OCI-LY7 (cell line): ENCODE data around the gene ANKRD44. TPM values are rescaled to one million over a fixed set of nuclear protein-coding genes. Genes with fewer than 3 reads are reported as not detected.

Source experiments
- BruUV-seq: library from RNA; stranded (reverse); fragments of 400-500 nt; replicated peaks from 2 replicates; lab custom pipeline; 2021; lab: Mats Ljungman, UMichigan
- CTCF ChIA-PET: fragments of 300-600 bp; sonication (Branson Sonifier 250); formaldehyde crosslinking; loops from one replicate; lab custom pipeline; 2022; ENCODE audit warnings: antibody characterized with exemption; ENCODE audit not compliant: unreplicated experiment; lab: Charles Lee
- POLR2A ChIA-PET: fragments of 300-600 bp; sonication (Branson Sonifier 250); formaldehyde crosslinking; loops from one replicate; lab custom pipeline; 2022; ENCODE audit warnings: antibody characterized with exemption; lab: Charles Lee
- DNase-seq: peaks from one replicate; pipeline ENCODE4 v3.0.0-alpha.2; 2015; ENCODE audit warnings: low spot score
- H2AFZ ChIP-seq: fragments of 200-600 bp; sonication (generic), shearing (Covaris generic); 2 replicates; pipeline ENCODE4 v1.6.1; 2014; ENCODE audit warnings: mild to moderate bottlenecking, antibody characterized with exemption, low read length, moderate library complexity
- H3K27ac ChIP-seq: fragments of 200-600 bp; sonication (generic); 2 replicates; pipeline ENCODE4 v1.5.1; 2014; ENCODE audit warnings: mixed run types, low read depth, mild to moderate bottlenecking, moderate library complexity, low read length, inconsistent platforms; ENCODE audit not compliant: poor library complexity, severe bottlenecking
- H3K36me3 ChIP-seq: fragments of 200-600 bp; sonication (generic); 2 replicates; pipeline ENCODE4 v1.6.1; 2014; ENCODE audit warnings: mild to moderate bottlenecking, antibody characterized with exemption, low read length, moderate library complexity, mixed read lengths; ENCODE audit not compliant: insufficient read depth
- H3K4me1 ChIP-seq: fragments of 200-600 bp; sonication (generic); 2 replicates; pipeline ENCODE4 v1.5.1; 2014; ENCODE audit warnings: mild to moderate bottlenecking, low read length; ENCODE audit not compliant: insufficient read depth, poor library complexity, severe bottlenecking
- H3K4me2 ChIP-seq: fragments of 200-600 bp; sonication (generic); 2 replicates; pipeline ENCODE4 v1.6.1; 2014; ENCODE audit warnings: mild to moderate bottlenecking, low read length
- H3K4me3 ChIP-seq: fragments of 200-600 bp; sonication (generic); 2 replicates; pipeline ENCODE4 v1.5.1; 2014; ENCODE audit warnings: mild to moderate bottlenecking, low read depth, low read length; ENCODE audit not compliant: poor library complexity, severe bottlenecking
- H3K79me2 ChIP-seq: fragments of 200-600 bp; sonication (generic); 2 replicates; pipeline ENCODE4 v1.6.1; 2016; ENCODE audit warnings: low read depth, mild to moderate bottlenecking, low read length, moderate library complexity, mixed read lengths; ENCODE audit not compliant: insufficient read depth
- H3K9me2 ChIP-seq: fragments of 200-600 bp; sonication (generic); 2 replicates; pipeline ENCODE4 v1.6.1; 2016; ENCODE audit warnings: mild to moderate bottlenecking, low read length, mixed read lengths; ENCODE audit not compliant: insufficient read depth
- H3K9me3 ChIP-seq: fragments of 200-600 bp; sonication (generic); 2 replicates; pipeline ENCODE4 v1.6.1; 2014; ENCODE audit warnings: mild to moderate bottlenecking, mixed run types, low read length, mixed read lengths
- H4K20me1 ChIP-seq: fragments of 200-600 bp; sonication (generic); 2 replicates; pipeline ENCODE4 v1.6.1; 2014; ENCODE audit warnings: mild to moderate bottlenecking, antibody characterized with exemption, low read length, moderate library complexity, mixed read lengths; ENCODE audit not compliant: insufficient read depth
- CTCF ChIP-seq: fragments of 200-600 bp; sonication (generic); conservative IDR thresholded peaks from 2 replicates; pipeline ENCODE4 v1.5.1; 2014; ENCODE audit warnings: mild to moderate bottlenecking, antibody characterized with exemption, low read length, moderate library complexity, mixed read lengths
- EZH2phosphoT487 ChIP-seq: fragments of 200-600 bp; sonication (generic); IDR thresholded peaks from 2 replicates; pipeline ENCODE4 v1.6.1; 2018; ENCODE audit warnings: low read depth, borderline replicate concordance, mild to moderate bottlenecking, mixed run types, antibody characterized with exemption, low read length, moderate library complexity, mixed read lengths
- intact Hi-C: fragments of 100-400 bp; cut with micrococcal nuclease; formaldehyde crosslinking; loops from one replicate; pipeline ENCODE4 v1.10.0; 2022; ENCODE audit not compliant: unreplicated experiment
- total RNA-seq, 2 experiments: library from RNA; depleted of rRNA in 1 of 2; stranded (reverse); fragments of >200 nt in 1 of 2; shearing (Covaris generic) in 1 of 2; gene quantifications; 2 replicates each; pipeline ENCODE4 v1.2.3, GENCODE V29; 2014 to 2022

ANKRD44 gene
- total RNA-seq, 2 experiments from 2014 or later: 69.4 to 73.7 TPM

GRCh38 chr2:197195518-197195917 is 115.1 kb downstream of the ANKRD44 start:
- Histone ChIP-seq H3K79me2 (peaks cover 63% of the 10 kb centered on the region; the same call in 1 of the 2 replicates), H3K9me2 (no peaks in the 10 kb centered on the region), H3K27ac (peak overlapping the region; percentile 7), H3K4me1 (peaks cover 68% of the 10 kb centered on the region), H3K9me3 (no peaks in the 10 kb centered on the region), H3K36me3 (no peaks in the 10 kb centered on the region), H2AFZ (no peak overlapping the region), H3K4me2 (peak overlapping the region; percentile 24), H3K4me3 (no peak overlapping the region), H4K20me1 (no peaks in the 10 kb centered on the region)
- no peak for DNase-seq
- ChIA-PET POLR2A (interaction anchor here (5.8 to 8.0 kb wide), 3 partner anchors 13 to 114 kb away, joined by 35 to 79 read pairs (median 69); partner anchors contain the start of gene ANKRD44), CTCF (no interaction called here)
- intact Hi-C loops: no loop called here
- TF ChIP-seq EZH2phosphoT487 (no peak), CTCF (no peak)
- BruUV-seq: no TSS peak

GRCh38 chr2:197191940-197192322 is 118.6 kb downstream of the ANKRD44 start:
- TF ChIP-seq EZH2phosphoT487: no peak
- no peak for TF ChIP-seq CTCF
- Histone ChIP-seq H3K9me2 (no peaks in the 10 kb centered on the region), H3K79me2 (peaks cover 45% of the 10 kb centered on the region; the same call in 1 of the 2 replicates), H2AFZ (no peak overlapping the region), H3K4me3 (no peak overlapping the region), H4K20me1 (no peaks in the 10 kb centered on the region), H3K9me3 (no peaks in the 10 kb centered on the region), H3K4me2 (peak overlapping the region; percentile 29), H3K27ac (no peak overlapping the region), H3K36me3 (no peaks in the 10 kb centered on the region; the same call in 1 of the 2 replicates), H3K4me1 (peaks cover 39% of the 10 kb centered on the region)
- CTCF ChIA-PET: interaction anchor here (1.5 to 2.3 kb wide), 2 partner anchors 78 to 119 kb away, joined by 6 to 9 read pairs; no protein-coding TSS in a partner anchor
- intact Hi-C loops: loop anchor here (1.0 to 5.0 kb wide), 4 partner anchors 79 to 186 kb away; partner anchors contain the start of gene ANKRD44
- BruUV-seq: no TSS peak
- peak; percentile 31 for DNase-seq
- POLR2A ChIA-PET: interaction anchor here (0.8 to 1.3 kb wide), 9 partner anchors 40 to 161 kb away, joined by 3 to 5 read pairs (median 4); no protein-coding TSS in a partner anchor
